Stimulated activated CD4-positive, alpha-beta T cell treated with anti-CD3 and anti-CD28 coated beads, Interleukin-1b, Interleukin-23, amount 100 ng/mL, for 24 hours (primary cell): ENCODE measurements around the gene TEX22.

Experiments used
- DNase-seq, 4 experiments: peaks; one replicate each; pipeline ENCODE4 v3.0.0-alpha.2; 2020; ENCODE audit warnings: low read depth in 4 of 4, low spot score in 1 of 4

TEX22 gene

GRCh38 chr14:105437723-105438500 lies 39.6 kb downstream of the TEX22 start:
- DNase-seq = no peak

GRCh38 chr14:105439179-105439578 lies 40.8 kb downstream of the TEX22 start:
- DNase-seq = no peak

- DNase-seq = no peak
These were observed 41.6 kb downstream of the TEX22 start for GRCh38 chr14:105439710-105440553.

GRCh38 chr14:105440554-105440900 lies 42.2 kb downstream of the TEX22 start:
- DNase-seq = no peak

- DNase-seq = no peak
These were observed 42.7 kb downstream of the TEX22 start for GRCh38 chr14:105440992-105441391.

- DNase-seq = no peak
These were observed 43.8 kb downstream of the TEX22 start for GRCh38 chr14:105442125-105442524.

- DNase-seq = no peak
These were observed 44.5 kb downstream of the TEX22 start for GRCh38 chr14:105442834-105443233.

GRCh38 chr14:105444859-105445258 lies 46.5 kb downstream of the TEX22 start:
- no peak for DNase-seq

- DNase-seq = no peak
These were observed 47.0 kb downstream of the TEX22 start for GRCh38 chr14:105445290-105445689.

GRCh38 chr14:105445901-105446845 lies 47.8 kb downstream of the TEX22 start:
- DNase-seq = no peak

GRCh38 chr14:105446971-105447370 lies 48.6 kb downstream of the TEX22 start:
- DNase-seq = no peak

GRCh38 chr14:105447651-105448640 lies 49.6 kb downstream of the TEX22 start:
- DNase-seq = no peak

- DNase-seq = peak; percentile 16 to 47 (median 44)
These were observed 50.4 kb downstream of the TEX22 start for GRCh38 chr14:105448706-105449111.

- no peak for DNase-seq
These were observed 51.2 kb downstream of the TEX22 start for GRCh38 chr14:105449276-105450122.

GRCh38 chr14:105450123-105450505 lies 51.8 kb downstream of the TEX22 start:
- DNase-seq = no peak

- no peak for DNase-seq
These were observed 52.8 kb downstream of the TEX22 start for GRCh38 chr14:105450864-105451720.

- DNase-seq = no peak
These were observed 54.6 kb downstream of the TEX22 start for GRCh38 chr14:105452963-105453362.

- no peak for DNase-seq
These were observed 55.5 kb downstream of the TEX22 start for GRCh38 chr14:105453847-105454246.
